ENCODE results near the gene PRELID3B. TPM values are rescaled to one million over a fixed set of nuclear protein-coding genes. Genes with fewer than 3 reads are reported as not detected.

PRELID3B gene
- total and polyA plus RNA-seq, 2 of the 13 experiments (the other 11 are each of a cell fraction or from before 2014, with no cell fraction given) = 23.3 to 42.6 TPM

GRCh38 chr20:58996226-58996611 is 46.4 kb downstream of the PRELID3B start (continued):
- no peak for TF ChIP-seq ZNF362 (CRISPR knock-in tag; IDR thresholded peaks at IDR 0.05; ENCODE audit: borderline replicate concordance)

- CTCF ChIA-PET (ENCODE audit: low intra/inter-chr PET ratio, low total read pairs) = no interaction called here
- intact Hi-C loops (cut with micrococcal nuclease; ENCODE audit: unreplicated experiment) = loop anchor here (5.0 kb wide), 1 partner anchor 37 kb away; the partner anchor contains the start of gene ATP5F1E
- H3K4me2 ChIP-seq (ENCODE audit: low read depth, low read length) = peak overlapping the region; percentile 32
- in situ Hi-C loops (cut with HindIII; ENCODE audit: extremely low pct_ligation_motif_present, low pct_unique_long_range_greater_than_20kb) = no loop called here
- peaks cover 34 to 48% of the 10 kb centered on the region in 2 experiments for H3K36me3 ChIP-seq (replicated peaks in 1 of 2; ENCODE audit: control insufficient read depth in 1 of 2, insufficient read depth in 2 of 2, low read length in 2 of 2)
- no TSS peak for BruUV-seq (replicated peaks)
- H3K9me3 ChIP-seq (ENCODE audit: low read length) = no peaks in the 10 kb centered on the region
- no peak overlapping the region for H2AFZ ChIP-seq (ENCODE audit: low read length)
- peak overlapping the region in 1 of 3 experiments; percentile 1; a peak in 1 of 6 replicates for H3K4me3 ChIP-seq (replicated peaks in 1 of 3; ENCODE audit: insufficient read depth in 1 of 3, low read depth in 2 of 3, low read length in 3 of 3)
- ATAC-seq (peak; percentile 81), DNase-seq (ENCODE audit: low spot score) (peak; percentile 96), FAIRE-seq (peak; percentile 78)
- H3K27me3 ChIP-seq (ENCODE audit: control insufficient read depth in 1 of 2, insufficient read depth in 2 of 2, low read length in 2 of 2) = no peaks in the 10 kb centered on the region
- H4K20me1 ChIP-seq (ENCODE audit: insufficient read depth, low read length) = no peaks in the 10 kb centered on the region
- H3K79me2 ChIP-seq (ENCODE audit: insufficient read depth, low read length) = no peaks in the 10 kb centered on the region
- POLR2A ChIA-PET = interaction anchor here (1.0 to 2.1 kb wide), 7 partner anchors 10 to 107 kb away, joined by 3 to 19 read pairs (median 9); partner anchors contain the start of genes ATP5F1E and NELFCD
- H3K4me1 ChIP-seq (ENCODE audit: insufficient read depth, low read length) = peaks cover 63% of the 10 kb centered on the region
- 0 out of 2 replicates have a peak overlapping the region, but pooled peaks have one; percentile 2 for H3K9ac ChIP-seq (ENCODE audit: insufficient read depth, low read depth, low read length)
- peak overlapping the region; percentile 53 for H3K27ac ChIP-seq (ENCODE audit: extremely low read length, insufficient read depth, low read length)
- WGBS (ENCODE audit: low lambda C conversion rate) = 72% methylated on average over 18 of the region's 18 CpGs
- TF ChIP-seq CEBPB (IDR thresholded peaks at IDR 0.05; ENCODE audit: borderline replicate concordance, low read depth, low read length) = peak; percentile 62; the same call in 1 of the 2 replicates
- TF ChIP-seq ZFP62 (CRISPR knock-in tag; IDR thresholded peaks at IDR 0.05) = no peak
- peak; percentile 80; the same call in 1 of the 2 replicates for TF ChIP-seq POLR2AphosphoS2 (IDR thresholded peaks at IDR 0.05; ENCODE audit: low read depth, low read length)
- TF ChIP-seq CBX5 (CRISPR knock-in tag; IDR thresholded peaks at IDR 0.05; ENCODE audit: borderline replicate concordance) = no peak
- TF ChIP-seq MXI1 (IDR thresholded peaks at IDR 0.05; ENCODE audit: borderline replicate concordance, low read depth, low read length) = peak; percentile 37; the same call in 1 of the 3 replicates
- no peak for TF ChIP-seq RFX5 (IDR thresholded peaks at IDR 0.05; ENCODE audit: low read depth, low read length)
- no peak for TF ChIP-seq FUBP1 (CRISPR knock-in tag; IDR thresholded peaks at IDR 0.05; ENCODE audit: borderline replicate concordance)
- 0 out of 2 replicates have a peak, but pooled peaks have one; percentile 49 for TF ChIP-seq ZNF740 (CRISPR knock-in tag; IDR thresholded peaks at IDR 0.05)
- TF ChIP-seq KAT7 (CRISPR knock-in tag; IDR thresholded peaks at IDR 0.05; ENCODE audit: borderline replicate concordance) = no peak
- TF ChIP-seq PRDM10 (CRISPR knock-in tag; IDR thresholded peaks at IDR 0.05; ENCODE audit: low read depth) = no peak; the same call in 1 of the 2 replicates
- TF ChIP-seq SPEN (CRISPR knock-in tag; IDR thresholded peaks at IDR 0.05; ENCODE audit: low read depth) = peak; percentile 39; the same call in 1 of the 2 replicates
- TF ChIP-seq NR2F6 (IDR thresholded peaks at IDR 0.05) = peak; percentile 66
- 0 out of 2 replicates have a peak, but pooled peaks have one; percentile 52 for TF ChIP-seq NR2F6 (CRISPR knock-in tag; IDR thresholded peaks at IDR 0.05)
- peak; percentile 82 for TF ChIP-seq FOSL2 (CRISPR knock-in tag; IDR thresholded peaks at IDR 0.05)
Observed at GRCh38 chr20:58995461-58996225, 46.9 kb downstream of the PRELID3B start.

Measured in HepG2 (cell line).